GM19099 (cell line): Measurements from ENCODE around the gene NPHP4.

Experiments
- POLR2A ChIP-seq: IDR thresholded peaks from 3 replicates; pipeline ENCODE4 v1.6.1; 2011; ENCODE audit warnings: low read depth; ENCODE audit not compliant: insufficient read length; ENCODE audit errors: extremely low read depth

NPHP4 gene

DNA sequence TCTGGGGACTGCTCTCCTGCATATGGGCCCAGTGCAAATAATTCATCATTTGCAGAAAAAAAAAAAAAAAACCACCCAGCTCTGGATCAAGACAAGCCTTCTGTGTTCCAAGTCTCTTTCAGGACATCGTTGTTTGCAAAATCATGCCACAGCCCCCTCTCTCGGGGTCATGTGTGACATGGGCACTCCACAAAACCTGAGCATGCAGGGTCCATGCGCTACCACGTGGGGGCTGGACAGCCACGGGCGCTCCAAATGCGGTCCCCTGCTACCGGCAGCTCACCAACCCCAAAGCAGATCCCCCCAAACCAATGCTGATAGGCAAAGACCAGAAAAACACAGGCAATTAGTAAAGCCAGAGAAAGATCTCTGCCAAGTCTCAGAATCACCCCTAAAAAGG is 17.6 kb downstream of the NPHP4 start:
- no peak for TF ChIP-seq POLR2A

GRCh38 chr1:5973771-5974170 is 18.5 kb downstream of the NPHP4 start:
- no peak for TF ChIP-seq POLR2A

DNA sequence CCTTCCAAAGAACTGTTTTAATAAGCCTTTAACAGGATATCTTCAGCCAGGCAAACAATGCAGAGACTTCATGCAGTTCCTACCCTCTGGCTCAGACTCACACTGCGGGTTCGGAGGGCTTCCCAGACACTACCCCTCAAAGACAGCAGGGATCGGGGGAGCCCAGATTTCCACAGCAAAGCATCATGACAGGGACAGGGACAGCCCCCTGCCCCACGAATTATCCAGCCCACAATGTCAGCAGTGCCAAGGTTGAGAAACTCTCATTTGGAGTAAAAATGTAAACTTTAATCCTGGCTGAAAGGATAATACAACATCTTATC is 20.1 kb downstream of the NPHP4 start:
- TF ChIP-seq POLR2A, result no peak

- TF ChIP-seq POLR2A, result no peak
Measured at GRCh38 chr1:5971471-5972197, 20.6 kb downstream of the NPHP4 start.

DNA sequence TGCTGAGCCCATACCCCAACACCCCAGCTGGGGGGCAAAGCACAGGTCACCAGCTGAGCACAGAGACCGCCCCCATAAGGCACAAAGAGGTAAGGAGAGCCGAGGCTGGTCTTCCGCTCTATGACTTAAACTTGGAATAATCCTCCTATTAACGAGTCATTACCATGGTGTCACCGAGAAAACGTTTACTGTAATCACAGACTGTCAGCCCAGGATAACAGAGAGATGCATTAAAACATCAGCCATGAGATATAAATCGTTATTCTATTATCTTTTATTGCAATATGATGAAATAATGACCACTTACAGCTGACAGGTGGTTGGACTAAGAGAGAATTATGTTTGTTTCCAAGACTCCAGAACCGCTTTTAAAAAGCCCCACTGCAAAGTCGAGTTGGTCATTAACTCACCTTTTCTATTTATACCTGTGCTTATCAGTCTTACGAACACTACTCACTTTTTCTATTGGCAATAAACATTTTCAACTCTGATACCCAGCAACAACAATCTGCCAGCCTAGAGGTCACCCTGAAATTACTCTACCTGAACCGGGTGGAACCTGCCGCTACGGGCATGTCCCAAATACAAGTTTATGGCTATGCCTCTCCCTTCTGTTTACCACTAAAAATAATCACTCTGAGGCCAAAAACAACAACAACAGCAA is 21.5 kb downstream of the NPHP4 start:
- no peak for TF ChIP-seq POLR2A

- no peak for TF ChIP-seq POLR2A
Measured at GRCh38 chr1:5969168-5969567, 23.1 kb downstream of the NPHP4 start.

- TF ChIP-seq POLR2A, result no peak
Measured at GRCh38 chr1:5968161-5968736, 24.0 kb downstream of the NPHP4 start.

DNA sequence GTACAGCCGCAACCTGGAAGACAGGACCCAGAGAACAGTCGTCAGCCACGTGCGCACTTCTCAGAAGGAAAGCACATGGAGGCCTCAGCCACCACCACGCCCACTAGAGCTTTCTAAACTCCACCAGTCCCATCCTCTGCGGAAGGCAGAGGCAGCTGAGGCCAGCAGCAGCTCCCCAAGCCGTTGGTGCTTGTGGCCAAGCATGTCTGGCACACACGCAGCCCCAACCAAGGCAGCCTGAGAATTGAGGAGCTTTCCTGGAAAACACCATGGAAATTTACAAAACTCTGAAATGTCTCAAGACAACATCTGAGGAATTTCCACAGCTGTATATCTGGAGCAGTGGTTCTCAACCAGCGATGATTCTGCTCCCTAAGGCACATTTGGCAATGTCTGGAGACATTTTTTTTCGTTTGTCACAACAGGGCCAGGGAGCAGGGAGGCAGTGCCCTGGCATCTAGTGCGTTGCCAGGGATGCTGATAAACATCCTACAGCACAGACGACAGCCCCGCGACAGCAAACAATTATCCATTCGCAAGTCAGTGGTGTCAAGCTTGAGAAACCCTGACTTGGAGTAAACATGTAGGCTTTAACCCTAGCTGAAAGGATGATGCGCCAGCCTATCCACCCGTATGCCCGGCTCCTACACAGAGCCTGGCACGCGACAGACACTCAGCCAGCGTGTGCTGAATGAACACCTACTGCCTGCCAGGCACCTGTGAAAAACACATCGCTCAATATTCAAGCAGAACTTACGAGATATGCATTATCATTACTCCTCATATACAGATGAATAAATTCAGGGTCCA is 24.7 kb downstream of the NPHP4 start:
- TF ChIP-seq POLR2A, result no peak

GRCh38 chr1:5966543-5967205 is 25.6 kb downstream of the NPHP4 start:
- no peak for TF ChIP-seq POLR2A

- TF ChIP-seq POLR2A, result no peak
Measured at GRCh38 chr1:5965586-5966131, 26.6 kb downstream of the NPHP4 start.

GRCh38 chr1:5962265-5963105 is 29.7 kb downstream of the NPHP4 start:
- TF ChIP-seq POLR2A, result no peak

DNA sequence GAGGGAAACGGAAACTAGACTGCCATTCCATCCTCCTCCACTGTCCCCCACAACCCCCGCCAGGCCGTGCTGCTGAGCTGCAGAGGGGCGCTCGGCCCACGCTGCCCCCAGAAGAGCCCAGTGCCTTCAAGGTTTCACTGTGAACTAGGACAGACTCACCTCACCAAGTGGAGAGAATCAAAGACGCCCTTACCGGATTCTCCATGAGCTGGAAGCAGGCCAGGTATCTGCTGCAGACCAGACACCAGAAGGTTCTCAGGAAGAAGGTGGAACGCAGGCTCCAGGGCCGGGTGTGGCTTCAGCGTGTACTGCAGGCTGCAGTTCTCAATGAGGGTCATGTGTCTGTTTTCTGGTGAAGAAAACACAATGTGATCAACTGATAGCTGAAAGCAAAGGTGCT is 30.6 kb downstream of the NPHP4 start:
- no peak for TF ChIP-seq POLR2A

GRCh38 chr1:5960336-5960735 is 31.9 kb downstream of the NPHP4 start:
- TF ChIP-seq POLR2A, result no peak
